GM18868 (cell line): ENCODE measurements around the gene DBP.

Experiments used
- ATAC-seq: cut with Tn5 transposase; IDR thresholded peaks from one replicate; pipeline ENCODE4 v1.9.1; 2021; ENCODE audit warnings: mild to moderate bottlenecking, moderate library complexity; ENCODE audit not compliant: unreplicated experiment

Gene DBP

DNA sequence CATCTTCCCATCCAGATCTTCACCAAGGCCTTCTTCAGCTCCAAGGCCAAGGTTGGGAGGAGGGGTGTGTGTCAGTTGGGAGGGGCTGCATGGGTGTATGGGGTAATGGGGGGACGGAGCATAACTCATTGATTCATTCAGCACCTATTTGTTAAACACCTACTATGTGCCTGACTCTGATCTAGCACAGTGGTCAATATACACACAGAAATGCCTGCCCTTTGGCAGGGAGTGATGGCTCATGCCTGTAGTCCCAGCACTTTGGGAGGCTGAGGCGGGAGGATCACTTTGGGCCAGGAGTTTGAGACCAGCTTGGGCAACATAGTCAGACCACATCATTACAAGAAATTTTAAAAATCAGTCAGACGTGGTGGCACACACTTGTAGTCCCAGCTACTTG lies 49.8 kb downstream of the DBP start:
- no peak for ATAC-seq

DNA sequence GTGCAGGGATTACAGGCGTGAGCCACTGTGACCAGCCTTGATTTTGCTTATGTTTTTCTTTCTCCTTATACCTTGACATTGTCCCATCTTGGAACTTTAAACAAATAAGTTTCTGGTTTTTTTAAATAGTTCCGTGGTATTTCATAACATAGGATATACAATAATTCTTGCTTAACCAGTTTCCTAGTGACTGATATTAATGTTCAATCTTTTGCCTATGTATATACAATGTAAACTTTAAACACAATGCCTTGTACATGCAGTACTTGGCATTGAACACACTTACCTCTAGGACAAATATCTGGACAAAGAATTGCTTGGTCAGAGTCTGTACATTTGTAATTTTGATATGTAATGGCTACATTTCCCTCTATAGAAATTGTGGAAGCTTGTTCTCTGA lies 55.0 kb downstream of the DBP start:
- no peak for ATAC-seq
